ENCODE measurements around the gene PYGB.

GRCh38 chr20:25294459-25295385, 46.8 kb downstream of the PYGB start:
- TF ChIP-seq CTCF (IDR thresholded peaks at IDR 0.05; ENCODE audit: poor library complexity): peak; percentile 68
- TF ChIP-seq EZH2 (IDR thresholded peaks at IDR 0.05; ENCODE audit: borderline replicate concordance): no peak

Measured in hepatocyte (in vitro differentiated cells).